Parathyroid adenoma (tissue), 2 donors: ENCODE measurements around the gene INS.
"Not testable (repeated sequence)": the region's sequence is repeated elsewhere in the genome, so short reads cannot be mapped to it uniquely, and the experiment has no call there.

Experiments used
- H2AFZ ChIP-seq: fragments of 300-600 bp; sonication (generic); one replicate; pipeline ENCODE4 v1.7.0; 2017; ENCODE audit warnings: antibody characterized with exemption, mild to moderate bottlenecking
- H3K27ac ChIP-seq: fragments of 300-600 bp; sonication (generic); one replicate; pipeline ENCODE4 v1.7.0; 2017
- H3K27me3 ChIP-seq: fragments of 300-600 bp; sonication (generic); one replicate; pipeline ENCODE4 v1.7.0; 2017; ENCODE audit warnings: low read length; ENCODE audit not compliant: control insufficient read depth, insufficient read depth
- H3K36me3 ChIP-seq: fragments of 300-600 bp; sonication (generic); one replicate; pipeline ENCODE4 v1.7.0; 2017; ENCODE audit warnings: low read length; ENCODE audit not compliant: control insufficient read depth, insufficient read depth
- H3K4me1 ChIP-seq: fragments of 300-600 bp; sonication (generic); one replicate; pipeline ENCODE4 v1.7.0; 2017; ENCODE audit warnings: control low read depth
- H3K4me2 ChIP-seq: fragments of 300-600 bp; sonication (generic); one replicate; pipeline ENCODE4 v1.7.0; 2017; ENCODE audit warnings: low read length
- H3K4me3 ChIP-seq: fragments of 300-600 bp; sonication (generic); one replicate; pipeline ENCODE4 v1.7.0; 2017; ENCODE audit warnings: low read depth, low read length
- H3K79me2 ChIP-seq: fragments of 300-600 bp; sonication (generic); one replicate; pipeline ENCODE4 v1.7.0; 2017; ENCODE audit warnings: control low read depth
- H3K9ac ChIP-seq: fragments of 300-600 bp; sonication (generic); one replicate; pipeline ENCODE4 v1.7.0; 2017; ENCODE audit warnings: mild to moderate bottlenecking
- H3K9me3 ChIP-seq: fragments of 300-600 bp; sonication (generic); one replicate; pipeline ENCODE4 v1.7.0; 2017; ENCODE audit warnings: low read length; ENCODE audit not compliant: control insufficient read depth
- TF ChIP-seq, protein P1 (sequence below): fragments of 300-600 bp; sonication (generic); IDR thresholded peaks from one replicate; pipeline ENCODE4 v1.7.0; 2017; ENCODE audit warnings: antibody characterized with exemption, mild to moderate bottlenecking
- donor health status: primary hyperparathyroidism.

Gene INS

DNA sequence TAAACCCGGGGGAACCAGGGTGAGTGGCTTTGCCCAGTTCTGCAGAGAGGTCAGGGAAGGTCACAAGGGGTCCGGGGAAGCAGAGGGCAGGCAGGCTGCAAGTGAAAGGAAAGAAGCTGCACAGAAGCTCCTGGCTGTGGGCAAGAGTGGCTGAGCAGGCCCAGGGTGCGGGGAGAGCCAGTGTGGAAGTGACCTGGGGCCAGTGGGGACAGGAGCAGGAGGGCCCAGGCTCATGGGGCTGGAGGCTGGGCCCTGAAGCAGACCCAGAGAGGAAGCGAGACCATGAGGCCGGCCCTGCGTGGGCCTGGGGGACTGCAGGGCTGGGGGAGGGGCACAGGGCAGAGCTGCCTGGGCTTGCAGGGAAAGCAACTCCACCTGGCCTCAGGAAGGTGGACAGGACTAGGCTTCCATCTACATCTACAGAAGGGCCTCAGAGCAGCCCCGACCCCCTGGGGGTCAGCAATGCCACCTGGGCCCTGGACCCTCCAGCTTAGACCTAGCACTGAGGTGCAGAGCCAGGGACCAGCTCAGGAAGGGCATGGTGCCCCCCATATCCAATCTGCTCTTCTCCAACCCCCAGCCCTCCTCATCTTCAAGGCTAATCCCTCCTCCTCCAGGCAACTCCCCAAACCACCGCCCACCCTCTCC lies 33.4 kb downstream of the INS start:
- Histone ChIP-seq H2AFZ (no peak overlapping the region), H3K27me3 (no peaks in the 10 kb centered on the region), H3K4me2 (no peak overlapping the region), H3K27ac (no peak overlapping the region), H3K4me1 (no peaks in the 10 kb centered on the region), H3K4me3 (no peak overlapping the region), H3K79me2 (no peaks in the 10 kb centered on the region), H3K9me3 (no peaks in the 10 kb centered on the region), H3K36me3 (no peaks in the 10 kb centered on the region), H3K9ac (no peak overlapping the region)
- TF ChIP-seq, protein P1, sequence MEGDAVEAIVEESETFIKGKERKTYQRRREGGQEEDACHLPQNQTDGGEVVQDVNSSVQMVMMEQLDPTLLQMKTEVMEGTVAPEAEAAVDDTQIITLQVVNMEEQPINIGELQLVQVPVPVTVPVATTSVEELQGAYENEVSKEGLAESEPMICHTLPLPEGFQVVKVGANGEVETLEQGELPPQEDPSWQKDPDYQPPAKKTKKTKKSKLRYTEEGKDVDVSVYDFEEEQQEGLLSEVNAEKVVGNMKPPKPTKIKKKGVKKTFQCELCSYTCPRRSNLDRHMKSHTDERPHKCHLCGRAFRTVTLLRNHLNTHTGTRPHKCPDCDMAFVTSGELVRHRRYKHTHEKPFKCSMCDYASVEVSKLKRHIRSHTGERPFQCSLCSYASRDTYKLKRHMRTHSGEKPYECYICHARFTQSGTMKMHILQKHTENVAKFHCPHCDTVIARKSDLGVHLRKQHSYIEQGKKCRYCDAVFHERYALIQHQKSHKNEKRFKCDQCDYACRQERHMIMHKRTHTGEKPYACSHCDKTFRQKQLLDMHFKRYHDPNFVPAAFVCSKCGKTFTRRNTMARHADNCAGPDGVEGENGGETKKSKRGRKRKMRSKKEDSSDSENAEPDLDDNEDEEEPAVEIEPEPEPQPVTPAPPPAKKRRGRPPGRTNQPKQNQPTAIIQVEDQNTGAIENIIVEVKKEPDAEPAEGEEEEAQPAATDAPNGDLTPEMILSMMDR, result no peak

DNA sequence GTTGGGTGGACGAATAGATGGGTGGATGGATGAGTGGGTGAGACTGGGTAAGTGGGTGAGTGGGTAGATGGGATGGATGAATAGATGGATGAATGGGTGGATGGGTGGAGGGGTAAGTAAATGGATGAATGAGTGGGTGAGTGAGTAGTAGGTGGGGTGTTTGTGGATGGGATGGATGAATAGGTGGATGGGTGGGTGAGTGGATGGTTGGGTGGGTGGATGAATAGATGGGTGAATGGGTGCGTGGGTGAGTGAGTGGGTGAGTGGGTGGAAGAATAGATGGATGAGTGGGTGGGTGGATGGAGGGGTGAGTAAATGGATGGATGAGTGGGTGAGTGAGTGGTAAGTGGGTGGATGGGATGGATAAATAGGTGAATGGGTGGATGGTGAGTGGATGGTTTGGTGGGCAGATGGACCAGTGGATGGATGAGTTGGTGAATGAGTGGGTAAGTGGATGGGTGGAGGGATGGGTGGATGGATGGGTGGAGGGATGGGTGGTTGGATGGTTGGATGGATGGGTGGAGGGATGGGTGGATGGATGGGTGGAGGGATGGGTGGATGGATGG lies 34.4 kb downstream of the INS start:
- no peak overlapping the region for H3K9ac ChIP-seq
- no peaks in the 10 kb centered on the region for H3K4me1 ChIP-seq
- no peak overlapping the region for H3K4me2 ChIP-seq
- H3K27ac ChIP-seq, result no peak overlapping the region
- TF ChIP-seq, protein P1, result no peak
- no peaks in the 10 kb centered on the region for H3K79me2 ChIP-seq
- H2AFZ ChIP-seq, result no peak overlapping the region
- H3K9me3 ChIP-seq, result no peaks in the 10 kb centered on the region
- no peaks in the 10 kb centered on the region for H3K27me3 ChIP-seq
- H3K4me3 ChIP-seq, result no peak overlapping the region
- H3K36me3 ChIP-seq, result no peaks in the 10 kb centered on the region

DNA sequence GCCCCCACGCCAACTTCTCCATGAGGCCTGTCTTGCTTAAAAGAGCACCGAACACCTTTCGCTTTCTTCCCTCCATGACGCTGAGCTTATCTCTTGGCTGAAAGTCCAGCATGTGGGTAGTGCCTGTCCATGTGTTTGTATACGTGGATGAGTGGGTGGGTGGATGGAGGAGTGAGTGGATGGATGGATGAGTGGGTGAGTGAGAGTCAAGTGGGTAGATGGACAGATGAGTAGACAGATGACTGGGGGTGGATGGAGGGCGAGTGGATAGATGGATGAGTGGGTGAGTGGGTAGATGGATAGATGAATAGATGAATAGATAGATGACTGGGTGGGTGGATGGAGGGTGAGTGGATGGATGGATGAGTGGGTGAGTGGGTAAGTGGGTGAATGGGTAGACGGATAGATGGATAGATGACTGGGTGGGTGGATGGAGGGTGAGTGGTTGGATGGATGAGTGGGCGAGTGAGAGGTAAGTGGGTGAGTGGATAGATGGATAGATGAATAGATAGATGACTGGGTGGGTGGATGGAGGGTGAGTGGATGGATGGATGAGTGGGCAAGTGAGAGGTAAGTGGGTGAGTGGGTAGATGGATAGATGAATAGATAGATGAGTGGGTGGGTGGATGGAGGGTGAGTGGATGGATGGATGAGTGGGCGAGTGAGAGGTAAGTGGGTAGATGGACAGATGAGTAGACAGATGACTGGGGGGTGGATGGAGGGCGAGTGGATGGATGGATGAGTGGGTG lies 36.1 kb downstream of the INS start:
- not testable (repeated sequence) for H3K9ac ChIP-seq, H3K4me2 ChIP-seq, H3K4me3 ChIP-seq, H3K9me3 ChIP-seq, H3K27ac ChIP-seq, H3K4me1 ChIP-seq, H2AFZ ChIP-seq, H3K79me2 ChIP-seq, H3K27me3 ChIP-seq, H3K36me3 ChIP-seq

DNA sequence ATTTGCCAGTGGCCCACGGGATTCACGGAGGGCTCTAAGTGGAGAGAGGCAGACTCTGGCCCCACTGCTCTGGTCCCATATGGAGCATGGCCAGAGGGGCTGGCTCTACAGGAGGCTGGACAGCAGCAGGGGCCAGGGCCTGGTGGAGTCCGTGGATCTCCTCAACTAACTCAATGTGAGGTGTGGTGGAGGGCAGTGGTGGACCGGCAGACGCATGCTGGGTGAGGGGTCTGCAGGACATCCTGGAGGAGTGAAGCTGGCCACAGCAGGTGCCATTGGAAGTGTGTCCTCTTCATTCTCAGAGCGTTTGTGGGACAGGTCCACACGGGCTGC lies 37.4 kb downstream of the INS start:
- H2AFZ ChIP-seq, result no peak overlapping the region
- TF ChIP-seq, protein P1, result no peak
- H3K4me2 ChIP-seq, result no peak overlapping the region
- no peak overlapping the region for H3K4me3 ChIP-seq
- H3K4me1 ChIP-seq, result no peaks in the 10 kb centered on the region
- H3K9ac ChIP-seq, result no peak overlapping the region
- H3K27ac ChIP-seq, result no peak overlapping the region
- no peaks in the 10 kb centered on the region for H3K27me3 ChIP-seq
- H3K36me3 ChIP-seq, result no peaks in the 10 kb centered on the region
- no peaks in the 10 kb centered on the region for H3K79me2 ChIP-seq
- H3K9me3 ChIP-seq, result no peaks in the 10 kb centered on the region

DNA sequence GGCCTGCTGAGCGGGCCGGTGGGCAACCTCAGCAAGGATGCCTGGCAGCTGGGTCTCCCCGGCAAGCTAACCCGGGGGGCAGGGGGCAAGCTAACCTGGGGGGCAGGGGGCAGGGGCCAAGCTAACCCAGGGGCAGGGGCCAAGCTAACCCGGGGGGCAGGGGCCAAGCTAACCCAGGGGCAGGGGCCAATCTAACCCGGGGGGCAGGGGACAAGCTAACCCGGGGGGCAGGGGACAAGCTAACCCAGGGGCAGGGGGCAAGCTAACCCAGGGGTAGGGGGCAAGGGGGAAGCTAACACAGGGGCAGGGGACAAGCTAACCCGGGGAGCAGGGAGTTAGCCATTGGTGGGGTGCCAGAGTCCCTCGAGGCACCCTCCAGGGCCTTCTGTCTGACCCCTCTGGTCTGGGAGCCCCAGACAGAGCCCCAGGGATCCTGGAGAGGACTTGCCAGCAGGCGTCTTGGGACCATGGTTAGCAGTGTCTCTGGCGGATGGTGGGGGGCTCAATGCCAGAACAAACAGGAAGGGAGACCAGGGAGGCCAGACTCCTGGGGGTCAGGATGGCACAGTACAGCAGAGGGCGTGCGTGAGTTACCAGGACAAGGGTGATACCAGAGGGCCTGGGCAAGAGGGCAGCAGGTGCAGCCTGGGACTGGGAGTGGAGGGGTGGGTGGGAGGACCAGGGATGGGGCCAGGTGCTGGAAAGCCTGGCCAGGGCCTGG lies 37.9 kb downstream of the INS start:
- no peak overlapping the region for H2AFZ ChIP-seq
- H3K4me1 ChIP-seq, result no peaks in the 10 kb centered on the region
- H3K27me3 ChIP-seq, result no peaks in the 10 kb centered on the region
- H3K4me3 ChIP-seq, result no peak overlapping the region
- H3K9me3 ChIP-seq, result no peaks in the 10 kb centered on the region
- TF ChIP-seq, protein P1, result no peak
- H3K79me2 ChIP-seq, result no peaks in the 10 kb centered on the region
- H3K27ac ChIP-seq, result no peak overlapping the region
- H3K9ac ChIP-seq, result no peak overlapping the region
- no peak overlapping the region for H3K4me2 ChIP-seq
- no peaks in the 10 kb centered on the region for H3K36me3 ChIP-seq
